Fibroblast of upper back skin (primary cell): Measurements from ENCODE around the gene MRM3.
A peak's percentile ranks its signal among the peaks of the same experiment; 100 is the strongest.
"Not testable (repeated sequence)": the region's sequence is repeated elsewhere in the genome, so short reads cannot be mapped to it uniquely, and the experiment has no call there.

Source experiments
- DNase-seq: peaks from one replicate; pipeline ENCODE4 v3.0.0-alpha.2; 2013

The MRM3 gene

DNA sequence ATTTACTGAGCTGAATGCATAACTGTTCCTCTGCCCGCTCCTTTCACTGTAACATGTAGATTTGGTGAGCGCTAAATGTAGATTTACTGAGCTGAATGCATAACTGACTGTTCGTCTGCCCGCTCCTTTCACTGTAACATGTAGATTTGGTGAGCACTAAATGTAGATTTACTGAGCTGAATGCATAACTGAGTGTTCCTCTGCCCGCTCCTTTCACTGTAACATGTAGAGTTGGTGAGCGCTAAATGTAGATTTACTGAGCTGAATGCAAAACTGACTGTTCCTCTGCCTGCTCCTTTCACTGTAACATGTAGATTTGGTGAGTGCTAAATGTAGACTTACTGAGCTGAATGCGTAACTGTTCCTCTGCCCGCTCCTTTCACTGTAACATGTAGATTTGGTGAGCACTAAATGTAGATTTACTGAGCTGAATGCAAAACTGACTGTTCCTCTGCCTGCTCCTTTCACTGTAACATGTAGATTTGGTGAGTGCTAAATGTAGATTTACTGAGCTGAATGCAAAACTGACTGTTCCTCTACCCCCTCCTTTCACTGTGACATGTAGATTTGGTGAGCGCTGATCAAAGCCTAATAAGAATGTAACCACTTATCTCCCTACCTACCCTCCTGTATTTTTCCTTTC, 26.7 kb upstream of the MRM3 start:
- not testable (repeated sequence) for DNase-seq

DNA sequence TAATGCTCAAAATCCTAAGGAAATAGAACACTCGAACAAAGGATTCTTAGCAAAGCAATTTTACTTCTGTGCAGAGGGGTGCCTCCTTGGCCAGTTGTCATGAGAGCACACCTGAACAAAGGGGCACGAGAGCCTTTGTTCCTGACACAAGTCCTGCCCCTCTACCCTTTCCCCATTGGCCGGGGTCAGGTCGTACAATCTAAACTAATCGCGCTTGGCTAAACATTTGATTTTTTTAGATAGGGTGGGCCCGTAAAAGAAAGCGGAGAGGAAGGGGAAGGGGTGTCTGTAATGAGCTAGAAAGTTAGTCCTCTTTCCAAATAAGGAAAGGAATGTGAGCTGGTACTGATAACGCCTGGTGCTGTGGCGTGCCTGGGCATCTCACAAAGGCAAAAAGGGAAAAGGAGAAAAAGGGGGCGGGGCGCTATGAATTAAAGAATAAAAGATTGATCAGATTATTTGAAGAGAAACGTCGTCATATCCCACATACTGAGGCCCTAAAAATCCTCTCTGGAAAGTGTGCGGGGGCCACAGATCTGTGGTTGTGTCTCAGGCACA, 26.1 kb upstream of the MRM3 start:
- not testable (repeated sequence) for DNase-seq

DNA sequence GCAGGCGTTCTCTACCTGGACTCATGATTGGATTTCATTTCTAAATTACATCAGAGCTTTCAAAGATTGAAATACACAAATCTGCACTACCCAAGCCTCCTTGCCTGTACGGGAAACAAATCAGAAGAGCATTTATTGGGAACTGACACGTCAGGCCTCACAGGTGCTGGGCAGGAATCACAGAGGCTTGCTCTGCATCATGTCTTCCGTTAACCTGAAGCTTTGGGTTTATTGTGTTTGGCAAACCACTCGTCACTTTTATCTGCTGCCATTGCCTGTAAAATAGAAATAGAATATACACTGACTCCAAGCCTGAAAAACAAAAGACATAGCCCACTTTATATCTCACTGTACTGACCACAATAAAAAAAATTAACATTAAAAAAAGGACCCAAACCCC, 22.2 kb upstream of the MRM3 start:
- no peak for DNase-seq

DNA sequence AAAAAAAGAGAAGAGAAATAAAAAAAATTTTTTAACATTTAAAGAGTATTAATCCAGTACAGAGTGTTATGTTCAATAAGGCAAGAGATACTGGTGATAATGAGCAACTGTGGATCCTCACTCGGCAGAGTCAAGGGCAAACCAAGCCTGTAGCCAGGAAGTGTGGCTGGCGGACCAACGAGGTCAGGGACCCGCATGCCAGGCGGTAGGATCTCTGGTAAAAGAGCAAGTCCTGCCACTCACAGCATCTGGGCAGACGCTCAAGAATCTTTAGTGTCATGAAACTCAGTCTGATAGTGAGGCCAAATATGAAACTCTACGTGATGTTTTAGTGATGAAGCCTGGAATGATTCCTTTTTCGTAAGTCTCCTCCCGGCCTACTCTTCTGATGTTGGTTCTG, 21.8 kb upstream of the MRM3 start:
- DNase-seq = no peak

DNA sequence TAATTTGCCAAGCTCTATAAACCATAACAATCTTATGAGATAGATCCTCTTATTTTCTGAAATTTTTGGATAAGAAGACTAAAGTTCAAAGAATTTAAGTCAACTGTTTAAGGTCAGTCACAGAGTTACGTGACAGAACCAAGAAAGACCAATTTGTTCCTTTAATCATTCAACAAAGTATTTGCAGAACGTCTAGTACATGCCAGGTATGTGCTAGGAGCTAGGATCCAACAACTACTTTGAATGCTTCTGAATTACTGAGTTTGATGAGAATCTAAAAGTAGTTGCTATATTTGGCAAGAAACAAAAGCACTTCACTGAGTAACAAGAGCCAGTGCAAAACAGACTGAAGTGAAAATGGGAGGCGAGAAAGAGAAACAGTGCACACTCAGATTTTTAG, 15.1 kb upstream of the MRM3 start:
- DNase-seq = no peak

DNA sequence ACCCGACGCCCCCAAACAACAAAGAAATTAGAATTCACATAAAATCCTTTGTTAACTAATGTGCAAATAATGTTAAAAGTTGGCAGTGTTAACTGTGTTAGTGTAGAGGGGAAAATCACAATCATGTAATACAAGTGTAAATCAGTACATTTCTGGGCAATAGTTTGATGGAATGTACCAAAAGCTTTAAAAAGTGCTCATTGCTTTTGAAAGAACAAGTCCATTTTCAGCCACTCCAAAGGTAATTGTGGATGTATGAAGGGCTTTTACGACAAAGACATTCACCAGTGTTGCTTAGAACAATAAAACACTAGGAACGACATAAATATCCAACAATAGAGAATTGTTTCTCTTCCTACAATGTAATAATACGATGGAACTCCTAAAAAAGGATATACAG, 9.1 kb upstream of the MRM3 start:
- DNase-seq = no peak

DNA sequence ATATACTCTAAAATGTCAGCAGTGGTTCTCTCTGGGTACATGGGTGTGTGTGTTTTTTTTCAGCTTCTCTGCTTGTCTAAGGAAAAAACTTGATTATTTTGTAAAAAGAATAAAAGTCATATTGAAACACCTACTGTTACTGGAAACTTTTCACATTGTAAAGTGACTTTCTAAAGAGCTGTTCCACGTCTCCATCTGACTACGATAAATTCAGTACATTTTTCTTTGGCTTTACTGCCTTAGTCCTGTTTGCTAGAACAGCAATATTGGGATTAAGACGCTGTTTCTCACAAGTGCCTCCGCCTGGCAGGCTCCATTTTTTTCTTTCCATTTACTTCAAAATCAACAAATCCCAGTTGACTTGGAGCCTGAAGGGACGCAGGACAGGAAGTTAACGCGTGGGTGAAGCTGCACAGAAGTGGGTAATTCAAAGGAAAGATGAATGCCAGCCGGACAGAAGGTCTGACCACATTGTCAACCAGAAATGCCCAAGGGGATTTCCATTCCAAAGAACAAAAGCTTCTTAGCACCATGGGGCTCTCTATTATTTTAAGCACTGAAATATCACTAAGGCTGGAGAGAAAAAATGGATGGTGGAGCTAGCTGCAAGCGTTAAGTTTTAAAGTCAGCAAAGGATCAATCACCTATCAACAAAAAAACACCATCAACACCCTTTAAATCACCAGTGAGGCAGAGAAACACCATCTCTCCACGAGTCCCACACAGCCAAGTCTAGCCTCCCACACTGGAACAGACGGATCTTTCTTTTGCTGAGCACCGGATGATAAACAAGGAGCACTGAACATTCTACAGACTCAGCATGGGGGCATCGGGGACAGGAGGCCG, 8.5 kb upstream of the MRM3 start:
- no peak for DNase-seq

DNA sequence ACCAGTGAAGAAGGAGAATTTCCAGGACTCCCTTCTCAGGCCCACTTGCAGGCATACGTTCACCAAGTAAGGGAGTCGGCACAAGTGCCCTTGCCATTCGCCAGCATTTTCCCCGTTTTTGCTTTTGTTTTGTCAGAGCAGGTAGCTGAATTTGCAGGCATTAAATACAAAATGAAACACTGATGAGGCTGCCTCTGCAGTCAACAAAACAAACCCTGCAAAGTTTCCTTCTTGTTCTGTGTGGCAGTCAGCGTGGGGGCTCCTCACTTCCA, 7.9 kb upstream of the MRM3 start:
- no peak for DNase-seq

DNA sequence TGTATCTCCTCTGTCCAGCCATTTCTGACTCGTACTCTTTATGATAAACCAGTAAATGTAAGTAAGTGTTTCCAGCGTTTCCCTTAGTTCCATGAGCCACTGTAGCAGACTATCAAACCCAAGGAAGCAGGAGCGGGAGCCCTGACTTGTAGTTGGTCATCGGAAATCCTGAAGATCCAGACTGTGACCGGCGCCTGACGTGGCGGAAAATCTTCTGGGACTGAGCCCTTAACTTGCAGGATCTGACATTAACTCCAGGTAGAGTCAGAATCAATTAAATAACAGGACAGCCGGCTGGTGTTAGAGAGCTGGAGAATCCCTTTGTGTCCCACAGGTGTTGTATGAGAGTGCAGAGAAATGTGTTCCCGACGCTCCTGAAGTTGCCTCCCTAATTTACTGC, 4.1 kb upstream of the MRM3 start:
- DNase-seq = no peak

DNA sequence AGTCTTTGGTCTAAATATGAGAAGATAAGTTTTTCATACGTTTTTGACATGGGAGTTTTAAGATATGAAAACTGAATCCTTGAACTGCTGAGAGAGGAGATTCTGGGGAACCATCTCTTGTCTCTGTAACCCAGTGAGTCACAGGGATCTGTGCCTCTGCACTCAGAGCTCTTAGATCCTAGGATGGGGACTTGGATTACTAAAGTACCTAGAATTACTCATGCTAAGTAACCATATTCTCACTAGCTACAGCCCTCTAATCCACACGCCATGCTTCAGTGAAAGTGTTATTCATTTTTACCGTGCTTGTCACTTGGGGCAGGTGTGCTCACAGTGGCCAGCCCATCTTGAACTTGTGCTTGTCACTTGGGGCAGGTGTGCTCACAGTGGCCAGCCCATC, 2.0 kb downstream of the MRM3 start:
- DNase-seq = no peak

DNA sequence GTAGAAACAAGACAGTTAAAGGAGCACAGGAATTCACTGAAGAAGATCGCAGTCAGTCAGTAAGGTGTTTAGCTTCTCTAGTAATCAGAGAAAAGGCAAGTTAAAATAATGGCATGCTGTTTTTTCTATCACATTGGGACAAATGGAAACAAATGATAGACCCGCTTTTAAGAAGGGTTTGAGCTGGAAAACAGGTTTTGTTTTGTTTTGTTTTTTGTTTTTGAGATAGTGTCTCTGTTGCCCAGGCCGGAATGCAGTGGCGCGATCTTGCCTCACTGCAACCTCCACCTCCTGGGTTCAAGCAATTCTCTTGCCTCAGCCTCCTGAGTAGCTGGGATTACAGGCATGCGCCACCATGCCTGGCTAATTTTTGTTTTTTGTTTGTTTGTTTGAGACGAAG, 3.7 kb downstream of the MRM3 start:
- not testable (repeated sequence) for DNase-seq

DNA sequence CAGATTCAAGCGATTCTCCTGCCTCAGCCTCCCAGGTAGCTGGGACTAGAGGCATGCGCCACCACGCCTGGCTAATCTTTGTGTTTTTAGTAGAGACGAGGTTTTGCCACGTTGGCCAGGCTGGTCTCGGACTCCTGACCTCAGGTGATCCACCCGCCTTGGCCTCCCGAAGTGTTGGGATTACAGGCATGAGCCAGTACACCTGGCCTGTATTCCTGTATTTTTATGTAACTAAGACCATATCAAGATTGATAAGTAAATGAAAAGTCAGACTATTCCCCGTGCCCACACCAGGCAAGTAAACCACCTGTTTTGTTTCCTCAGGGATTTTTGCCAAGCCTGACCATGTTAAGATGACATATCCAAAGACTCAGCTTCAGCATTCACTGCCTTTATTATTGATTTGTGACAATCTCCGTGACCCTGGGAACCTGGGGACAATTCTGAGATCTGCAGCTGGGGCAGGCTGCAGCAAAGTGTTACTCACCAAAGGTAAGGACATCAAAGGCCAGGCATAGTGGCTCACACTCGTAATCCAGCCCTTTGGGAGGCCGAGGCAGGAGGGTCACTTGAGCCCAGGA, 5.6 kb downstream of the MRM3 start:
- DNase-seq = no peak

DNA sequence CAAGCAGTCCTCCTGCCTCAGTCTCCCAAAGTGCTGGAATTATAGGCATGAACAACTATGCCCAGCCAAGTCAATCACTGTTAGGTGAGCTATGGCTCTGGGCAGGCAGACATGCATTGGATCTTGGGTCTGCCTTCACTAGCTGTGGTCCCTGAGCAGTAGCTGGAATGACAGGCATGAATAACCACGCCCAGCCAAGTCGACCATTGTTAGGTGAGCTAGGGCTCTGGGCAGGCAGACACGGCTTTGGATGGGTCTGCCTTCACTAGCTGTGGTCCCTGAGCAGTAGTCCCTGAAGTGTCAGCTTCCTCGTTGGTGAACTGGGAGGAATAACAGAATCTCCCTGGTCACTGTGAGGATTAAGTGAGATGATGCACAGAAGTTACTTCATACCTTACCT, 6.4 kb downstream of the MRM3 start:
- no peak for DNase-seq

DNA sequence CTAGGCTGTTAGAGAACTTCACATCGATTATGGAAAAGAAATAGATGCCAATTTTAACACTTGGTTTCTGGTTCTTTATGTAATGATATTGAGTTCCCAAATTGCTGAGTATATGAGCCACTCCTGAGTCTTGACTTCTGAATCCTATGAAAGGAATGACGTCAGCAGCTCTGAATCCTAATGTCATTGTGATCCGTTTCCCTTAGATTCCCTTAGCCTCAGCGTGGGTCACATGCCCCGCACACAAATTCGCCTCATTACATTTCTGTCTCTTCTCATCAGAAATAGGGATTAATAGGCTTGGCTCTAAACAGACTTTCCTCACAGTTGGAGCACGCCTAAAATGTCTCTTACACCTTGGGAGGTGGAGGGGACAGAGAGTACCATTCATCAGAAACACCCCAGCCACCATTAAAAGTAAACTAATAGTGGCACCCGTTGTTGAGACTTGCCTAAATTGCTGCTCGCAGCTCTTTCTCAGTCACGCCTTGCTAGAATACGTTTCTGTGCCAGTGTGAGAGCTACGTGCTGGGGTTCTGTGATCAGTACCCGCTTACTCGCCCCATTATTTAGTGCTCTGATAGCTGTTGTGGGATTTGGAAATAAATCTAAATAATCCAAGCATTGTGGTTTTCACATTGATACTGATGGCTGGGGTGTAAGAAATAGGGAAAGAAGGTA, 7.1 kb downstream of the MRM3 start:
- DNase-seq = no peak

DNA sequence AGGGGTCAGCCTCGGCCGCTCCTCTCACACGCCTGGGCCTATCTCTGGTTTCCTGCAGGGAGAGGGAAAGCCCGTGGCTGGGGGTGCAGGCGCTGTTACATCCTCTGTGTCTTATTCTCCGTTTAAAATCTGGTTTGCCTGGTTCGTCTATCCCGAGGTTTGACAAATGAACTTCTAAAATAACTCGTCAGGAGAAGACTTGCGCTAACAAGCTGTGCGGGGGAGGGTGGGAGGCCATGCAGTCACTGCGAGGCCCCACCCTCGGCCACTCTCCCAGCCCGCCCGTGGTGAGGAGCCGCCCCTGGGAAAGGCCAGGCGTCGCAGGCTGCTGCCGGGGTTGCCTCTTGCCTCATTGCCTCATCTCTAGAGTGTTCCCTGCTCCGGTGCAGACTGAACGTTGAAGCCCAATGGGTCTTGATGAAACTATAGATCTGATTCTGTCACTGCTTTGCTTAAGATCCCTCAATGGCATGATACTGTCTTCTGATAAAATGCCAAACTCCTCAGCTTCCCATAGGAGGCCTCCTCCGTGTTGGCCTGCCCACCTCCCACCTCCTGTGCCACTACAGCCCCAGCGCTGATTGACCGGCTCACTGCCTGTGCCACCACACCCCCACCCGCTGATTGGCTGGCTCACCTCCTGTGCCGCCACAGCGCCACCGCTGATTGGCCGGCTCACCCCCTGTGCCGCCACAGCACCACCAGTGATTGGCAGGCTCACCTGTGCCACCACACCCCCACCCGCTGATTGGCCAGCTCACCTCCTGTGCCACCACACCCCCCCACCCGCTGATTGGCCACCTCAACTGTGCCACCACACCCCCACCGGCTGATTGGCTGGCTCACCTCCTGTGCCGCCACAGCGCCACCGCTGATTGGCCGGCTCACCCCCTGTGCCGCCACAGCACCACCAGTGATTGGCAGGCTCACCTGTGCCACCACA, 8.0 kb downstream of the MRM3 start:
- DNase-seq = peak; percentile 59

DNA sequence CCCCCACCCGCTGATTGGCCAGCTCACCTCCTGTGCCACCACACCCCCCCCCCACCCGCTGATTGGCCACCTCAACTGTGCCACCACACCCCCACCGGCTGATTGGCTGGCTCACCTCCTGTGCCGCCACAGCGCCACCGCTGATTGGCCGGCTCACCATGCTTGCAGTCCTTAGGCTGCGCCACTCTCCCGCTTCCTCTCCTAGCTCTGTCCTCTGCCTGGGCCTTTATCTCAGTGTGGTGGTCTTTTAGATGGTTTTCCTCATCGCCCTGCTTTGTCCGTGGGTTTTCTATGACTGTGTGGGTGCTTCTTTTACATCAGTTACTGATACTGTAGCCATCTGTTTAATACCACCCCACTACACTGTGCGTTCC, 8.7 kb downstream of the MRM3 start:
- peak; percentile 20 for DNase-seq

DNA sequence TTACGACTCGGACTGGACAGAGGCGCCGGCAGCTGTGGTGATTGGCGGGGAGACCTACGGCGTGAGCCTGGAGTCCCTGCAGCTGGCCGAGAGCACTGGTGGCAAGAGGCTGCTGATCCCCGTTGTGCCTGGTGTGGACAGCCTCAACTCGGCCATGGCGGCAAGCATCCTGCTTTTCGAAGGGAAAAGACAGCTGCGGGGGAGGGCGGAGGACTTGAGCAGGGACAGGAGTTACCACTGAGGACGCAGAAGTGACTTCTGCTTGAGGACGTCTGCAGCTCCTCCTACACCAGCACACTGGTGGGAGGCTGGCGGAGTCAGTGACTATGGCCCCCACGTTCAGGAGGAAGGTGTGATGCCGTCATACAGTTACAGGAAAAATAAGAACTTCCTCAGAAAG, 9.7 kb downstream of the MRM3 start:
- no peak for DNase-seq

DNA sequence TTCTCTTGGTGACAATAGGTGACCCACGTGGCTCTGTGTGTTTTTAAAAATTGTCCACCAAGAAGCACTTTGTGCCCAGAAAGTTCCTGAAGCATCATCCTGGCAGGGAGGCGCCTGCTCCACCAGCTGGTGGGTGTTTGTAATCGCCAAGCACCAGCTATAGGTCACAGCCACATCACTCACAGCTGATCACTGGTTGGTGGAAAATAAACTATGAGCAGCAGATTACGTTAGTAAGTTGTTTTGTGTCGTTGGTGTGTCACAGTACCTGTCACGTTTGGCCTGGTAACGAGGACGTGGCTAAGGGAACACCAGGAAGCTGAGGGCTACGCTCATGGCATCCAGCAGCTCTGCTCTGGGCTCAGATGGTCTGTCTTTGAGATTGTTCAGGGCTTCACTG, 10.1 kb downstream of the MRM3 start:
- no peak for DNase-seq

DNA sequence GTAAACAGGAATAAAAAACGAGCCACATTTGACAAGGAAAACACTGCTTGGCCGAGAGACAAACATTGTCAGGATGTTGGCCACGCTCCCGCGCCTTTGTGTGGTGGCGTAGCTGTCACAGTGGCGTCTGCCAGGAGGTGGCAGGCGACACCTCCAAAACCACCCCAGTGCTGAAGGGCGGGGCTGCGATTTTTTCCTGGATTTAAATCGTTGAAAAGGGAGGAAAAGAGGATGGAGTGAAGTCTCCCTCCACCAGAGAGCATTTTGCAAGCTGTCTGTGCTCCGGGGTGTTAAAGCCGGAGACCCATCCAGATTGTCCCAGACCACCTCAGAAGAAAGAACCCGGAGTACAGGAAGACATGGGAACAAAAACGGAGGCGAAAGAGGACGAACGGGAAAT, 12.7 kb downstream of the MRM3 start:
- DNase-seq = peak; percentile 75

DNA sequence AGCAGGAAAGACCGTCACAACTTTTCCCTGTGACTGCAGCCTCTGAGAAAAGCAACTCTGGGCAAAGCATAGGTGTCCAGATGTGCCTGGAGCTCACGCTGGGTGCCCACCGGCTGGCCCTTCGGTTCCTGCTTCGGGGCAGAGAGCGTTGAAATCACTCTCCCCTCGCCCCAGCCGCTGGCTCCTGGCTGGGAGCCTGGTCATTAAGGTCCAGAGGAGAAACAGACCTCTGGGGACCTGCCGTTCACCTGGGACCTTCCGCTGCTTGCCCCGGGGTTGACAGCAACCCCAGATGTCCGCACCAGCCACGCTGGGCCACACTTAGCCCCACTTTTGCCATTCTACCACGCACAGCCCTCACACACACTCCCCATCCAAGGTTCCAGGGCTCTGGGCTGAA, 13.1 kb downstream of the MRM3 start:
- DNase-seq = no peak

DNA sequence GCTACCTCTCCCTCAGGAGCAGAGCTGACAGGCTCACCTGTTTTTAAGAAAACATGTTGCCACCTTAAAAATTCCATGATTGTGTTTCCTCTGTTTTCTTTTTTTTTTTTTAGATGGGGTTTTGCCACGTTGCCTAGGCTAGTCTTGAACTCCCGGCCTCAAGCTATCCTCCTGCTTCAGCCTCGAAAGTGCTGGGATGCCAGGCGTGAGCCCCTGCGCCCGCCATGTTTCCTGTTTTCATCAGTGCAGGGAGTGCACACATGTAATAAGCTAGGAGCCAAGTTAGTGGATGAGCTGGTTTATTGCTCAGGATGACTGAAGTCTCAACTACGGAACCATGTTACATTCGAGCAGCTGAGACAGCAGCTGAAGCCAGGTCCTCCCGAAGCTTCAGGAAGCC, 13.6 kb downstream of the MRM3 start:
- DNase-seq = no peak

DNA sequence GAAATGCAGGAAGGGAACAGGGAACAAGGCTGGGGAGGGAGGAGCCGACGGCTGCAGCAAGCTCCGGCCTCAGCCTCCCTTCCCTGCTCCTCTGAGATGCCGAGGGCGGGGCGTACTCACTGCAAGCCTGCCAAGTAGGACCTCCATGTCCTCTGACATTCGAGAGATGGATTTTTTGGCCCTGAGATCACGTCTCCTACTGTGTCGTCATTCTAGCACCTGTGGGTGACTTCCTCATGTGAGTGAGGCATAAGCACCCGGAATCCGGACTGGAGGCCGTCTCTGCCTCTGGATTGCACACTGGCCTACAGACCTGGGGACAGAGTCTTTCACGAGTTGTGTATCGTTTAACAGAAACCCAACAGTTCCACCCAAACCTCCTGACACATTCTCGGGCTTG, 14.5 kb downstream of the MRM3 start:
- no peak for DNase-seq
